Nephron (organoid): Measurements from ENCODE around the gene ARHGAP4.

ENCODE experiments used
- H3K27ac Mint-ChIP-seq, 3 experiments: 2 replicates each; pipeline ENCODE4 v1.8.0; 2020; ENCODE audit warnings: mixed read lengths in 3 of 3, mild to moderate bottlenecking in 2 of 3, moderate library complexity in 1 of 3
- H3K27me3 Mint-ChIP-seq: 2 replicates; pipeline ENCODE4 v1.8.0; 2021; ENCODE audit warnings: low read depth, mild to moderate bottlenecking, moderate library complexity, mixed read lengths
- H3K36me3 Mint-ChIP-seq: 2 replicates; pipeline ENCODE4 v1.8.0; 2020; ENCODE audit warnings: low read depth, mixed read lengths
- H3K4me1 Mint-ChIP-seq: 2 replicates; pipeline ENCODE4 v1.8.0; 2020; ENCODE audit warnings: mixed read lengths
- H3K4me3 Mint-ChIP-seq, 3 experiments: 2 replicates each; pipeline ENCODE4 v1.8.0; 2020; ENCODE audit warnings: mild to moderate bottlenecking in 3 of 3, mixed read lengths in 3 of 3, moderate library complexity in 2 of 3
- H3K9me3 Mint-ChIP-seq: 2 replicates; pipeline ENCODE4 v1.8.0; 2020; ENCODE audit warnings: mixed read lengths
- TF ChIP-seq, protein P1 (sequence below), 3 experiments: fragments of 200-600 bp; sonication (generic); IDR thresholded peaks; one replicate each; pipeline ENCODE4 v1.5.0; 2021; ENCODE audit warnings: antibody characterized with exemption in 3 of 3; ENCODE audit not compliant: unreplicated experiment in 3 of 3

Gene ARHGAP4

DNA sequence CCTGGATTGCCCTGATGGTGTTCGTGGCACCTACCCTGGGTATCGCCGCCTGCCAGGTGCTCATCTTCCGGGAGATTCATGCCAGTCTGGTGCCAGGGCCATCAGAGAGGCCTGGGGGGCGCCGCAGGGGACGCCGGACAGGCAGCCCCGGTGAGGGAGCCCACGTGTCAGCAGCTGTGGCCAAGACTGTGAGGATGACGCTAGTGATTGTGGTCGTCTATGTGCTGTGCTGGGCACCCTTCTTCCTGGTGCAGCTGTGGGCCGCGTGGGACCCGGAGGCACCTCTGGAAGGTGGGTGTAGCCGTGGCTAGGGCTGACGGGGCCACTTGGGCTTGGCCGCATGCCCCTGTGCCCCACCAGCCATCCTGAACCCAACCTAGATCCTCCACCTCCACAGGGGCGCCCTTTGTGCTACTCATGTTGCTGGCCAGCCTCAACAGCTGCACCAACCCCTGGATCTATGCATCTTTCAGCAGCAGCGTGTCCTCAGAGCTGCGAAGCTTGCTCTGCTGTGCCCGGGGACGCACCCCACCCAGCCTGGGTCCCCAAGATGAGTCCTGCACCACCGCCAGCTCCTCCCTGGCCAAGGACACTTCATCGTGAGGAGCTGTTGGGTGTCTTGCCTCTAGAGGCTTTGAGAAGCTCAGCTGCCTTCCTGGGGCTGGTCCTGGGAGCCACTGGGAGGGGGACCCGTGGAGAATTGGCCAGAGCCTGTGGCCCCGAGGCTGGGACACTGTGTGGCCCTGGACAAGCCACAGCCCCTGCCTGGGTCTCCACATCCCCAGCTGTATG lies 19.7 kb downstream of the ARHGAP4 start:
- Mint-ChIP-seq H3K4me3 (no peak overlapping the region), H3K4me1 (peaks cover 8% of the 10 kb centered on the region), H3K36me3 (no peaks in the 10 kb centered on the region), H3K27ac (no peak overlapping the region), H3K27me3 (no peaks in the 10 kb centered on the region), H3K9me3 (peaks cover 3% of the 10 kb centered on the region)
- TF ChIP-seq, protein P1, sequence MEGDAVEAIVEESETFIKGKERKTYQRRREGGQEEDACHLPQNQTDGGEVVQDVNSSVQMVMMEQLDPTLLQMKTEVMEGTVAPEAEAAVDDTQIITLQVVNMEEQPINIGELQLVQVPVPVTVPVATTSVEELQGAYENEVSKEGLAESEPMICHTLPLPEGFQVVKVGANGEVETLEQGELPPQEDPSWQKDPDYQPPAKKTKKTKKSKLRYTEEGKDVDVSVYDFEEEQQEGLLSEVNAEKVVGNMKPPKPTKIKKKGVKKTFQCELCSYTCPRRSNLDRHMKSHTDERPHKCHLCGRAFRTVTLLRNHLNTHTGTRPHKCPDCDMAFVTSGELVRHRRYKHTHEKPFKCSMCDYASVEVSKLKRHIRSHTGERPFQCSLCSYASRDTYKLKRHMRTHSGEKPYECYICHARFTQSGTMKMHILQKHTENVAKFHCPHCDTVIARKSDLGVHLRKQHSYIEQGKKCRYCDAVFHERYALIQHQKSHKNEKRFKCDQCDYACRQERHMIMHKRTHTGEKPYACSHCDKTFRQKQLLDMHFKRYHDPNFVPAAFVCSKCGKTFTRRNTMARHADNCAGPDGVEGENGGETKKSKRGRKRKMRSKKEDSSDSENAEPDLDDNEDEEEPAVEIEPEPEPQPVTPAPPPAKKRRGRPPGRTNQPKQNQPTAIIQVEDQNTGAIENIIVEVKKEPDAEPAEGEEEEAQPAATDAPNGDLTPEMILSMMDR (IDR thresholded peaks at IDR 0.05; ENCODE audit: unreplicated experiment in 3 of 3), result no peak

DNA sequence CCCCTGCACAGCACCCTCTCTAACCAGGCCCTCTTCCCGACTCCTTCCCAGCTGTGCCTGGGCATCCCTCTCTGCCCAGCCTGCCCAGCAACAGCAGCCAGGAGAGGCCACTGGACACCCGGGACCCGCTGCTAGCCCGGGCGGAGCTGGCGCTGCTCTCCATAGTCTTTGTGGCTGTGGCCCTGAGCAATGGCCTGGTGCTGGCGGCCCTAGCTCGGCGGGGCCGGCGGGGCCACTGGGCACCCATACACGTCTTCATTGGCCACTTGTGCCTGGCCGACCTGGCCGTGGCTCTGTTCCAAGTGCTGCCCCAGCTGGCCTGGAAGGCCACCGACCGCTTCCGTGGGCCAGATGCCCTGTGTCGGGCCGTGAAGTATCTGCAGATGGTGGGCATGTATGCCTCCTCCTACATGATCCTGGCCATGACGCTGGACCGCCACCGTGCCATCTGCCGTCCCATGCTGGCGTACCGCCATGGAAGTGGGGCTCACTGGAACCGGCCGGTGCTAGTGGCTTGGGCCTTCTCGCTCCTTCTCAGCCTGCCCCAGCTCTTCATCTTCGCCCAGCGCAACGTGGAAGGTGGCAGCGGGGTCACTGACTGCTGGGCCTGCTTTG lies 20.5 kb downstream of the ARHGAP4 start:
- H3K4me1 Mint-ChIP-seq, result peaks cover 15% of the 10 kb centered on the region
- TF ChIP-seq, protein P1 (IDR thresholded peaks at IDR 0.05; ENCODE audit: unreplicated experiment in 3 of 3), result no peak
- H3K27me3 Mint-ChIP-seq, result no peaks in the 10 kb centered on the region
- H3K36me3 Mint-ChIP-seq, result no peaks in the 10 kb centered on the region
- peaks cover 5% of the 10 kb centered on the region for H3K9me3 Mint-ChIP-seq
- H3K27ac Mint-ChIP-seq, result no peak overlapping the region
- no peak overlapping the region for H3K4me3 Mint-ChIP-seq

DNA sequence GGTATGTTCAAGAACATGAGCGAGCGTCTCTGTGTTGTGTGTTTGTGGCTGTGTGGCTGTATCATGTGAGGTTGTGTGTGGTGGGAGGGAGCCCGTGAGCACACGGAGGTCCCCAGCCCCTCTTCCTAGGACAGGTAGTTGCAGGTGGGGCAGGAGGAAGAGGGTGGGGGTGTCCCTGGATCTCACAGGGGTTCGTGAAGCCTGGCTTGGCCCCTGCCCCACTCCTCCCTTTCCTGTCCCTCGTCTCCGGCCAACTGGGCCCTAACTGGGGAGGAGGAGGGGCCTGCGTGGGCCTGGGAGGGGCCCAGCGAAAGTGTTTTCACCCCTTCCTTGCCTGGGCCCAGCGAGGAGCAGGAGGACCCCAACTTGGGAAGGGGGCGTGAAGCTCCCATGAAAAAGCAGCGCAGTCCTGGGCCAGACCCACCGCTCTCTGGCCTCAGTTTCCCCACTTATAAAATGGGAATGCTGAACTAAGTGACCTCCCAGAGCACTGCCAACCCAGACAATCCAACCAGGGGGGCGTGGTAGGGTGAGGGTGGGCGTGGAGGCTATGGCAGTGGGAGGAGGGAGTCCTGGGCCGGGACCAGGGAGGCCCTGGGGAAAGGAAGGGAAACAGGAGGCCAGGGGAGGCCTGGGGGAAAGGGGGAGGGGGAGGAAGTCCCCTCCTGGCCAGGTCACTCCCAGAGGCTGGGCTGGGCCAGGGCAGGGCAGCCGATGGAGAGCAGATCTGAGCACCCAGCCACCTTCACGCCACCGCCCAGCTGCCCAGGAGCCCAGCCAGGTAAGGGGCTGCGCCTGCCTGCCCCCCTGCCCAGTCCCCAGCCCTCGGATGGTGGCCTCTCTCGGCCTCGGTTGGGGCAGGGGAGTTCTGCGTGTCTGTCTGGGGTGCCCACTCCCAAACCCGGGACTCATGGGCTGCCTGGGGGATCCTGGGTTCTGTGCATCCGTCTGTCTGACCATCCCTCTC lies 21.8 kb downstream of the ARHGAP4 start, which contains the start of gene AVPR2:
Gene AVPR2 (plus strand): TSS at position 683 of the 967 bp plus-strand sequence. CDS start 473 bp downstream, outside the sequence.
- Mint-ChIP-seq H3K36me3 (no peaks in the 10 kb centered on the region), H3K27me3 (no peaks in the 10 kb centered on the region), H3K4me1 (peaks cover 17% of the 10 kb centered on the region), H3K27ac (no peak within 1 kb of the TSS), H3K9me3 (peaks cover 6% of the 10 kb centered on the region), H3K4me3 (peak within 1 kb of the TSS in 1 of 3 experiments; percentile 32)
- TF ChIP-seq, protein P1 (IDR thresholded peaks at IDR 0.05; ENCODE audit: unreplicated experiment in 3 of 3), result no peak

DNA sequence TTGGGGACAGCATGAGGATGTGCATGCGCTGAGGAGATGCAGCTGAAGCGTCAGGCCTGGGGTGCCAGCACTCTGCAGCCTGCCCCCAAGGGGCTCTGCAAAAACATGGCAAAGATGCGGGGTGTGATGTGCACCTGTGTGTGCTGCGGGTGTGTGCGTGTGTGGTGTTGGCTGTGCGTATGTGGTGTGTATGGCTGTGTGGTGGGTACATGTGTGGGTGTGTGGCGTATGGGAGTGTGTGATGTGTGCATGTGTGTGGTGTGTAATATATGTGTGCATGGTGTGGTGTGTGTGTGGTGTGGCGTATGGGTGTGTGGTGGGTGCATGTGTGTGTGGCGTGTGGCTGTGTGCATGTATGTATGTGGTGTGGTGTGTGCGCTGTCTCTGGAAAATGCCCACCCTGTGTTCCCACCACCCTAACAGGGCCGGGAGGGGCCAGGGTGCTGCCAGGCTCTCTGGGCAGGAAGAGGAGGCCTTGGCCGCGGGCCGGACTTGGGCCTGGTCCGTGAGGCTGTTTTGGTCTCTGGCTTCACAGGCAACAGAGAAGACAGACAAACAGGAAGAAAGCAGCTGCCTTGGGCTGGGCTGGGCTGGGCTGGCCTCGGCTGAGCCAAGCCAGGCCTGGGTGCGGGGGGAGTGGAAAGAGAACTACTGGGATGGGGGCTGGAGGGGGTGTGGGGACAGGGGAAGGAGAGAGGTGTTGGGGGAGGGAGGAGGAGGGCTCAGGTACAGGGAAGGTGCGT lies 22.7 kb downstream of the ARHGAP4 start:
- Mint-ChIP-seq H3K9me3 (peaks cover 7% of the 10 kb centered on the region), H3K4me3 (no peak overlapping the region), H3K27me3 (no peaks in the 10 kb centered on the region), H3K27ac (peak overlapping the region in 1 of 3 experiments; percentile 3), H3K36me3 (no peaks in the 10 kb centered on the region), H3K4me1 (peaks cover 17% of the 10 kb centered on the region)
- TF ChIP-seq, protein P1 (IDR thresholded peaks at IDR 0.05; ENCODE audit: unreplicated experiment in 3 of 3), result no peak

DNA sequence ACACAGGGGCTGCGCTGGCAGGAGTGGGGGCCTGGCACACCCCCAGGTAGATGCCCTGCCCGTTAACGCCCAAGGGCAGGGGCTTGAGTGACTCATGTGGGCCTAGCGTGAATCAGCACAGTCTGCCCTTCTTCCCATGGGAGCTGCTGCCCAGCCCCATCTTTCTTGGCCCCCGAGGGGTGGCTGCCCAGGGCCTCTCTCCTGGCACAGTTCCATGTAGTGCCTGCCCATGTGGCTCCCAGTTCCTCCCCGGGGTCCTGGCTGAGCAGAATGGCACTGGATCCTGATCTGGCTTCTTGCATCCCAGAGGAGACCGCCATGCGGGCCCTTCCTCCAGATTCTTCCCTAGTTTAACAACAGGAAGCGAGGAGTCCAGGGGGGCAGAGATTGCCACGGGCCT lies 23.7 kb downstream of the ARHGAP4 start:
- TF ChIP-seq, protein P1 (IDR thresholded peaks at IDR 0.05; ENCODE audit: unreplicated experiment in 3 of 3), result no peak
- H3K36me3 Mint-ChIP-seq, result no peaks in the 10 kb centered on the region
- no peaks in the 10 kb centered on the region for H3K27me3 Mint-ChIP-seq
- no peak overlapping the region for H3K27ac Mint-ChIP-seq
- H3K9me3 Mint-ChIP-seq, result peaks cover 9% of the 10 kb centered on the region
- no peak overlapping the region for H3K4me3 Mint-ChIP-seq
- peaks cover 17% of the 10 kb centered on the region for H3K4me1 Mint-ChIP-seq
